ENCODE measurements around the gene SOCS3. TPM values are rescaled to one million over a fixed set of nuclear protein-coding genes. Genes with fewer than 3 reads are reported as not detected.

SOCS3 gene
- total RNA-seq, 1 donor from 2014 or later: 620 TPM

- DNase-seq (ENCODE audit: low spot score in 2 of 2): peak; percentile 54 to 93
- H3K4me1 ChIP-seq: peaks cover 17 to 22% of the 10 kb centered on the region in 2 donors
- intact Hi-C loops (cut with DNase I): loop anchor here (2.0 kb wide), 1 partner anchor 36 kb away; the partner anchor contains the start of gene PGS1
Observed at GRCh38 chr17:78343187-78343542, 16.7 kb downstream of the SOCS3 start.

GRCh38 chr17:78342449-78343186 is 17.3 kb downstream of the SOCS3 start:
- Histone ChIP-seq H3K27ac (peak overlapping the region; percentile 99), H3K4me3 (peak overlapping the region; percentile 43 to 72), H3K9me3 (no peaks in the 10 kb centered on the region), H3K4me1 (peaks cover 17 to 22% of the 10 kb centered on the region in 2 donors), H3K27me3 (no peaks in the 10 kb centered on the region), H3K36me3 (no peaks in the 10 kb centered on the region)
- intact Hi-C loops (cut with DNase I): loop anchor here (1.0 to 2.0 kb wide), 3 partner anchors 18 to 36 kb away; partner anchors contain the start of gene PGS1
- no peak for TF ChIP-seq CTCF (IDR thresholded peaks at IDR 0.05)
- DNase-seq (ENCODE audit: low spot score in 2 of 2): peak; percentile 55 to 92

More at GRCh38 chr17:78343187-78343542, 16.7 kb downstream of the SOCS3 start:
- Histone ChIP-seq H3K36me3 (no peaks in the 10 kb centered on the region), H3K27ac (peak overlapping the region; percentile 99), H3K9me3 (no peaks in the 10 kb centered on the region), H3K27me3 (no peaks in the 10 kb centered on the region), H3K4me3 (peak overlapping the region in 1 of 2 donors; percentile 72)
- no peak for TF ChIP-seq CTCF (IDR thresholded peaks at IDR 0.05)

- Histone ChIP-seq H3K36me3 (no peaks in the 10 kb centered on the region), H3K27ac (peak overlapping the region; percentile 99), H3K9me3 (no peaks in the 10 kb centered on the region), H3K27me3 (no peaks in the 10 kb centered on the region), H3K4me1 (peaks cover 17 to 22% of the 10 kb centered on the region in 2 donors), H3K4me3 (peak overlapping the region; percentile 43 to 72)
- DNase-seq (ENCODE audit: low spot score in 2 of 2): peak; percentile 49 to 87
- intact Hi-C loops (cut with DNase I): loop anchor here (1.0 to 2.0 kb wide), 4 partner anchors 18 to 37 kb away; partner anchors contain the start of genes PGS1 and SOCS3
- TF ChIP-seq CTCF (IDR thresholded peaks at IDR 0.05): no peak
Observed at GRCh38 chr17:78341559-78342448, 18.1 kb downstream of the SOCS3 start.

- no peak for DNase-seq (ENCODE audit: low spot score in 2 of 2)
- intact Hi-C loops (cut with DNase I): no loop called here
- H3K27ac ChIP-seq: peak overlapping the region; percentile 86 to 99
- H3K4me1 ChIP-seq: peaks cover 17 to 22% of the 10 kb centered on the region in 2 donors
- TF ChIP-seq CTCF (IDR thresholded peaks at IDR 0.05): no peak
- H3K9me3 ChIP-seq: no peaks in the 10 kb centered on the region
- no peaks in the 10 kb centered on the region for H3K27me3 ChIP-seq
- no peak overlapping the region for H3K4me3 ChIP-seq
- no peaks in the 10 kb centered on the region for H3K36me3 ChIP-seq
Observed at GRCh38 chr17:78340183-78340955, 19.5 kb downstream of the SOCS3 start.
